ENCODE results near the gene TTLL12. TPM values are rescaled to one million over a fixed set of nuclear protein-coding genes. Genes with fewer than 3 reads are reported as not detected.

Gene TTLL12
- polyA plus RNA-seq, result 22.1 to 30.4 TPM (median 28.0 TPM) in 3 replicates
- polyA plus RNA-seq (2011; ENCODE audit: low read depth), result 7.7 TPM
- 23.0 and 39.6 TPM in 2 replicates for polyA plus RNA-seq (2011; cell fraction: cytosol; rRNA removed)
- polyA plus RNA-seq (2011; cell fraction: nucleus; rRNA removed), result 26.5 and 38.5 TPM in 2 replicates
- polyA plus RNA-seq (2012; ENCODE audit: low replicate concordance), result 30.2 and 46.8 TPM in 2 replicates
- 48.8 to 114 TPM (median 49.9 TPM) in 3 replicates for polyA minus RNA-seq
- 42.0 TPM for polyA minus RNA-seq (2011; cell fraction: cytosol; rRNA and poly(A)+ RNA removed)
- polyA minus RNA-seq (2011; cell fraction: nucleus; rRNA and poly(A)+ RNA removed), result 18.8 and 19.5 TPM in 2 replicates

DNA sequence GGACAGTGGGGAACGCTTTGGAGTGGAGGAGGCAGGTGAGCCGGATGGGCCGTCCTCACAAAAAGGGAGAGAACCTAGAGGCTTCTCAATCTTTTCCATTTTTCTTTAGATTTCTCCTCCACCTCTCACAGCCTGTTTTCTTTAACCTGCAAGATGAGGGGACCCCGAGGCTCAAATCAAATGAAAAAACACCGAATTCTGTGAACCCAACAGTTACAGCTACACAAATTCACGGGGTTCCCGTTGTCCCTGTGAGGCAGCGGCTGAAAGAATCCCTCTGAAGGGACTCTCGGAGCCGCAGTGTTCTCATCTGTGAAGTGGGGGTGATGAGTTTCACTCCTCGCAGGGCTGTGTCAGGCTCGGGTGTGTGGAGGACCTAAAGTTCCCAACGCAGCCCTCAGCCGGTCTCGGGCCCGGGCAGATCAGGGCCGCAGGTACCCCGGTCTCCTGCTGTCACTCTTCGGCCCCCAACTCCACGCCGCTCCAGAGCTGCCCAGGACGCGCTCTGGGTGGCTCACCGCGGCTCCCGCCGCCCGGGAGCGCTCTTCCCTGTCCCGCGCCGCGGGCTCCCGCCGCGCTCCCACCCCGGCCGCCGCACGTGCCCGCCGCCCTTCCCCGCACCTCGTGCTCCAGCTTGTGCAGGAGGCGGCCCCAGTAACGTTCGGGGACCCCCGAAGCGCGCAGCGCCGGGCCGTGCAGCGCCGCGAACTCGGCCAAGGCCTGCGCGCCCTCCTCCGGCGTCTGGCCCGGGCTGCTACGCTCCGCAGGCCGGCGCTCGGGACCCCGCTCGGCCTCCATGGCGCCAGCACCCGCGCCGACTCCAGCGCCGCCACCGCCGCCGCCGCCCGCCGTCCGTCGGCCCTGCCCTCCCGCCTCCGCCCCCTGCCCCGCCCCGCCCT is at the start of gene TTLL12:
Gene TTLL12 (minus strand): TSS at position 863 of the 899 bp plus-strand sequence. CDS start 65 bp downstream, at position 798.
- FAIRE-seq (no peak), DNase-seq (ENCODE audit: low read depth, low spot score) (no peak)
- TF ChIP-seq, protein P1, sequence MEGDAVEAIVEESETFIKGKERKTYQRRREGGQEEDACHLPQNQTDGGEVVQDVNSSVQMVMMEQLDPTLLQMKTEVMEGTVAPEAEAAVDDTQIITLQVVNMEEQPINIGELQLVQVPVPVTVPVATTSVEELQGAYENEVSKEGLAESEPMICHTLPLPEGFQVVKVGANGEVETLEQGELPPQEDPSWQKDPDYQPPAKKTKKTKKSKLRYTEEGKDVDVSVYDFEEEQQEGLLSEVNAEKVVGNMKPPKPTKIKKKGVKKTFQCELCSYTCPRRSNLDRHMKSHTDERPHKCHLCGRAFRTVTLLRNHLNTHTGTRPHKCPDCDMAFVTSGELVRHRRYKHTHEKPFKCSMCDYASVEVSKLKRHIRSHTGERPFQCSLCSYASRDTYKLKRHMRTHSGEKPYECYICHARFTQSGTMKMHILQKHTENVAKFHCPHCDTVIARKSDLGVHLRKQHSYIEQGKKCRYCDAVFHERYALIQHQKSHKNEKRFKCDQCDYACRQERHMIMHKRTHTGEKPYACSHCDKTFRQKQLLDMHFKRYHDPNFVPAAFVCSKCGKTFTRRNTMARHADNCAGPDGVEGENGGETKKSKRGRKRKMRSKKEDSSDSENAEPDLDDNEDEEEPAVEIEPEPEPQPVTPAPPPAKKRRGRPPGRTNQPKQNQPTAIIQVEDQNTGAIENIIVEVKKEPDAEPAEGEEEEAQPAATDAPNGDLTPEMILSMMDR (optimal IDR thresholded peaks at IDR 0.05 in 1 of 3, IDR thresholded peaks at IDR 0.05 in 1 of 3, conservative IDR thresholded peaks at IDR 0.05 in 1 of 3; ENCODE audit: extremely low read depth in 1 of 3, insufficient read depth in 2 of 3, low read length in 3 of 3), result no peak
- TF ChIP-seq EZH2 (IDR thresholded peaks at IDR 0.05; ENCODE audit: low read length), result no peak
- Histone ChIP-seq H3K4me3 (ENCODE audit: control insufficient read depth in 2 of 3, extremely low read depth in 1 of 3, insufficient read depth in 2 of 3, low read depth in 1 of 3, low read length in 3 of 3) (peak within 1 kb of the TSS; percentile 55 to 97 (median 97)), H2AFZ (ENCODE audit: control insufficient read depth, low read length) (peak within 1 kb of the TSS; percentile 94), H3K27me3 (ENCODE audit: control insufficient read depth, extremely low read depth, insufficient read depth, low read length) (no peaks in the 10 kb centered on the region), H3K9me1 (ENCODE audit: control insufficient read depth, extremely low read depth, insufficient read depth, low read length) (peaks cover 3% of the 10 kb centered on the region), H3K4me1 (ENCODE audit: control insufficient read depth, extremely low read depth, insufficient read depth, low read length) (peaks cover 27% of the 10 kb centered on the region), H3K9ac (ENCODE audit: control insufficient read depth, extremely low read depth, insufficient read depth, low read length) (peak within 1 kb of the TSS; percentile 90), H3K36me3 (ENCODE audit: control insufficient read depth in 2 of 2, extremely low read depth in 1 of 2, insufficient read depth in 2 of 2, low read length in 2 of 2) (peaks cover 2 to 11% of the 10 kb centered on the region in 2 experiments), H3K27ac (ENCODE audit: control insufficient read depth, insufficient read depth, low read length) (peak within 1 kb of the TSS; percentile 91), H3K79me2 (ENCODE audit: control insufficient read depth, insufficient read depth, low read length) (peaks cover 29% of the 10 kb centered on the region), H3K9me3 (ENCODE audit: control insufficient read depth, low read depth, low read length) (no peaks in the 10 kb centered on the region), H4K20me1 (ENCODE audit: control insufficient read depth, extremely low read depth, insufficient read depth, low read length) (peaks cover 11% of the 10 kb centered on the region), H3K4me2 (ENCODE audit: control insufficient read depth, extremely low read depth, insufficient read depth, low read depth, low read length) (peak within 1 kb of the TSS; percentile 85)
- dilution Hi-C loops (cut with MboI; ENCODE audit: extremely low pct_ligation_motif_present, low sequenced_read_pairs), result no loop called here

DNA sequence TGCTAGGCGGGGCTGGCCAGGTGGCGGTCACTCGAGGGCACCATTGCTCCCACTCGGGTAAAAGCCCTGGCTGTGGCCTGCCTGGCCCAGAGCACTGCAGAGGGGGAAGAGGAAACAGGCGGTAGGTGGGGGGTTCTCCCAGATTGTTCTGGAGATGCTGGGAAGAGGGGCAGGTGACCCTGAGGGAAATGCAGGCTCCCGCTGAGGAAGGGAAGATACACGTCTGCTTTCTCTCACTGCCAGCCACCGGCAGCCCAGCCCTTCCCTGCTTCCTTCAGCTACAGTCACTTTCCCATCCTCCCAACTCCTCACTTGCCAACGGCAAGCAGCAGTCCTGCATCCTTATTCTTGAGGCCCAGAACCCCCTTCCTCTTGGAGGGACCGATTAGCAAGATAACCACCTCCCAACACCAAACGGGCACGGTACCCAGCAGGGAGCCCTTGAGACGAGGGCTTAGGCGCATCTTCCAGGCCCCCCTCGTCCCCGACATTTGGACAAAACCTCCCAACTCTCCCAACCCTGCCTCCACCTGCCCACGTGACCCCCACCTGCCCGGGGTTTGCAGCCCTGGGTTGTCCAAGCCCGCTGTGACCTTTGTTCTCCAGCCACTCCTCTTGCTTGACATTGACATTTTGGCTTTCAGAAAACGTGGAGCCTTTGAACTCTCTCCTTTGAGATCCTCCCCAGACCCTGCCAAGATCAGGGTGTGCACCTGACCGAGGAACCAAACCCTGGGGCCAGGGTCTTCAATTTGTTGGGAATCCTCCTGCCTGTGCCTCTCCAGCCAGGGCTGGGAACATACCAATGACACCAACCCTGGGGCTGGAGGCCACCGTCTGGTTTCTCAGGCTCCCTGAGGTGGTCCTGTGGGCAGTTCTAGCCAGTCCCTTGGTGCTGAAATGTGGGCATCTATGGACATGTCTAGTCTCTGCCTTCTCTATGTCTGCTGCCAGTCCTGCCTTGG is 48.8 kb upstream of the TTLL12 start:
- no peaks in the 10 kb centered on the region for H3K36me3 ChIP-seq (ENCODE audit: control insufficient read depth in 2 of 2, extremely low read depth in 1 of 2, insufficient read depth in 2 of 2, low read length in 2 of 2)
- H3K4me3 ChIP-seq (ENCODE audit: control insufficient read depth in 2 of 3, extremely low read depth in 1 of 3, insufficient read depth in 2 of 3, low read depth in 1 of 3, low read length in 3 of 3), result no peak overlapping the region
- no peaks in the 10 kb centered on the region for H3K9me1 ChIP-seq (ENCODE audit: control insufficient read depth, extremely low read depth, insufficient read depth, low read length)
- peaks cover 28% of the 10 kb centered on the region for H3K27me3 ChIP-seq (ENCODE audit: control insufficient read depth, extremely low read depth, insufficient read depth, low read length)
- no peaks in the 10 kb centered on the region for H4K20me1 ChIP-seq (ENCODE audit: control insufficient read depth, extremely low read depth, insufficient read depth, low read length)
- dilution Hi-C loops (cut with MboI; ENCODE audit: extremely low pct_ligation_motif_present, low sequenced_read_pairs), result no loop called here
- TF ChIP-seq, protein P1 (optimal IDR thresholded peaks at IDR 0.05 in 1 of 3, IDR thresholded peaks at IDR 0.05 in 1 of 3, conservative IDR thresholded peaks at IDR 0.05 in 1 of 3; ENCODE audit: extremely low read depth in 1 of 3, insufficient read depth in 2 of 3, low read length in 3 of 3), result no peak
- no peak for TF ChIP-seq EZH2 (IDR thresholded peaks at IDR 0.05; ENCODE audit: low read length)
- no peaks in the 10 kb centered on the region for H3K9me3 ChIP-seq (ENCODE audit: control insufficient read depth, low read depth, low read length)
- no peak overlapping the region for H3K9ac ChIP-seq (ENCODE audit: control insufficient read depth, extremely low read depth, insufficient read depth, low read length)
- H2AFZ ChIP-seq (ENCODE audit: control insufficient read depth, low read length), result no peak overlapping the region
- no peaks in the 10 kb centered on the region for H3K4me1 ChIP-seq (ENCODE audit: control insufficient read depth, extremely low read depth, insufficient read depth, low read length)
- no peak for DNase-seq (ENCODE audit: low read depth, low spot score)
- H3K4me2 ChIP-seq (ENCODE audit: control insufficient read depth, extremely low read depth, insufficient read depth, low read depth, low read length), result no peak overlapping the region
- FAIRE-seq, result no peak
- no peaks in the 10 kb centered on the region for H3K79me2 ChIP-seq (ENCODE audit: control insufficient read depth, insufficient read depth, low read length)
- H3K27ac ChIP-seq (ENCODE audit: control insufficient read depth, insufficient read depth, low read length), result no peak overlapping the region

Data from keratinocyte (primary cell).